GM19193 (cell line): ENCODE measurements around the gene RBM20.

Experiments
- POLR2A ChIP-seq: IDR thresholded peaks from 4 replicates; pipeline ENCODE4 v1.6.1; 2011; ENCODE audit not compliant: insufficient read depth, insufficient read length; ENCODE audit errors: extremely low read depth

The RBM20 gene

DNA sequence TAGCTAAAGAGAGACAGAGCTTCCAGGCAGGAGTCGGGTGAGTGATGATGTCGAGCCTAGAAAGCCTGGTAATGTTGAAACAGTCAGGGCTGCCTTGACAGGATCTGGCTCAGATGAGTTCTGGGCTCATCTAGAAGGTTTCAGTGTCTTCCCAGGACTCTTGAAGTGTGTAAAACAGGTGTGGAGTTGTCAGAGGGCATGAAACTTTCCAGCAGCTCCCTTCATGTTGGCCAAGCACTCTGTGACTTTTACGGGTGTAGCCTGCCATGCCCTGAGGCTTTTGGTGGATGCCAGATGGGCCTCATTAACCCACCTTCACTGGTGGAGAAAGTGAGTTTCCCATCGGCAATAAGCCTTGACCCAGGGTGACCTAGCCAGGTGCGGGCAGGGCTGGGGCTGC, 161.2 kb downstream of the RBM20 start:
- no peak for TF ChIP-seq POLR2A

DNA sequence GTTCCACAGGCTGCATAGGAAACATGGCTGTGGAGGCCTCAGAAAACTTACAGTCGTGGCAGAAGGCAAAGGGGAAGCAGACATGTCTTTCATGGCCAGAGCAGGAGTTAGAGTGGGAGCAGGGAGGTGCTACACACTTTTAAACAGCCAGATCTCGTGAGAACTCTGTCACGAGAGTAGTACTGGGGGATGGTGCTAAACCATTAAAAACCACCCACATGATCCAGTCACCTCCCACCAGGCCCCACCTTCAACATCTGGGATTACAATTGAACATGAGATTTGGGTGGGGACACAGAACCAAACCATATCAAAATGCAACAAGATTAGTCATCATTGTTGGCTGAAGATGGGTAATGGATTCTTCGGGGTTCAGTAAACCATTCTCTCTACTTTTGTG, 162.2 kb downstream of the RBM20 start:
- no peak for TF ChIP-seq POLR2A

DNA sequence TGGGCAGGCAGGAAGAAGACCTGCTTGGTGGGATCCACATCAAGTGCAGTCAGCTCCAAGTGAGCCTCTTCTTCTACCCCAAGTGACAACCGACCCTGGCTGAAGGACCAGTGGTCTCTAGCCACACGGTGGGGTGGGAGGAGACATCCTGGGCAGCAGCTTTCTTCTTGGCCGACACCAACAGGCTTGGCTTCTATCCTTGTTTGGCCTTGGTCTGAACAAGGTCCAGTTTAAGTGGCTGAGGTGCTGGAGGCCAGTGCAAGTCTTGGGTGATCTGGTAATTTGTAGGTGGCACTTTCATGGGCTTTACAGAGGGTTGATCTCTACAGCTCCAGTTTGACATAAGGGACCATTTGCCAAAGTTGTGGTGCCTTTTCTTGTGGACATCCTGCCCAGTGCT, 164.0 kb downstream of the RBM20 start:
- no peak for TF ChIP-seq POLR2A

DNA sequence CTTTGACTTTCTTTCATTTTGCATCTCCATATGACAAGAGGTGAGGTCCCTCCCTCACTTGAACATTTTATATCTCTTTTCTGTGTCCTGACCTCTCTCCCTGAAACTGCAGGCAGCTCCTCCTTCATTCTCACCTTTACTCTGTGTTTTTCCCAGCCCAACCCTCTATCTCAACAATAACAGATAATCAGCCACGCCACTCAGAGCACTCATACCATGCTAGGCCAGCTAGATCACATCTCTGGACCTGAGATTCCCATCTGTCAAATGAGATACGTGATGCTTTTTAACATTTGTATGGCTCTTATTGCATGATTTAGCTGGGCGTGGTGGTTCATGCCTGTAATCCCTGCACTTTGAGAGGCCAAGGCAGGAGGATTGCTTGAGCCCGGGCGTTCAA, 164.5 kb downstream of the RBM20 start:
- TF ChIP-seq POLR2A: no peak

DNA sequence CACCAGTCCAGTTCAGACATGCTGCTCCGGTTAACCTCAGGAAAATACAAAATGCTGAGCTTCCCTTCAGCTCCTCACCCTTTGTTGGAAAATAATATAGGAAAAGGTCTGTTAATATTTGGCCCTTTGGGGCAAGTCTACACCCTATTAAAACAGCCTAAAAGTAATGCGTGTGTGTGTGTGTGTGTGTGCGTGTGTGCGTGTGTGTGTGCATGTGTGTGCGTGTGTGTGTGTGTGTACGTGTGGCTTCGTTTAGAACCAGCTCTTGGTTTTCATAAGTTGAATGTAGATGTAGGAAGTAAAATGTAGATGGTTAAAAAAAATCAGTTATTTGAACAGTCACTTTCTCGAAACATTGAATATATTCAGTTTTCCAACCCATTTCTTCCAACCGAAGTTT, 166.5 kb downstream of the RBM20 start:
- TF ChIP-seq POLR2A: no peak

DNA sequence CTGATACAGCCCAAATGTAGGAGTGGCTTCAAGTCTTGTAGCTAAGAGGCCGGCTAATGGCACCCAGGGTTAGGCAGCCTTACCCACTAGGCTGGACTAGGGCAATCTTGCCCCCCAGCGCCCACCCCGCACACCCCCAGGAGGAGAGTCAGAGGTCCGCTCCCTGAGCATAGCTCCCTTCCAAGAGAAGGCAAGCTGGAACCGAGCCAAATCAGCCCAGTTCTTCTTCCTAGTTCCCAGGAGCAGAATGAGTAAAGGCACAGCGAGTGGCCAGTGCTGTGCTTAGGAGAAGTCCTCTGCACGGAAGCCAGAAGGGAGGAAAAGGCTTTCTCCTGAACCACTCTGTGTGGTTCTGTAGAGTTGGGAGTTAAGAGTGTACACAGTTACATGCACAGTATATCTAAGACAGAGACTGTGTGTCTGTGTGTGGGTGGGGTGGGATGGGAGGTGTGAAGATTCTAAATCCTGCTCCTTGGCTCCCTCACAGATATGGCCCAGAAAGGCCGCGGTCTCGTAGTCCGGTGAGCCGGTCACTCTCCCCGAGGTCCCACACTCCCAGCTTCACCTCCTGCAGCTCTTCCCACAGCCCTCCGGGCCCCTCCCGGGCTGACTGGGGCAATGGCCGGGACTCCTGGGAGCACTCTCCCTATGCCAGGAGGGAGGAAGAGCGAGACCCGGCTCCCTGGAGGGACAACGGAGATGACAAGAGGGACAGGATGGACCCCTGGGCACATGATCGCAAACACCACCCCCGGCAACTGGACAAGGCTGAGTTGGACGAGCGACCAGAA, 167.8 kb downstream of the RBM20 start:
- TF ChIP-seq POLR2A: no peak

DNA sequence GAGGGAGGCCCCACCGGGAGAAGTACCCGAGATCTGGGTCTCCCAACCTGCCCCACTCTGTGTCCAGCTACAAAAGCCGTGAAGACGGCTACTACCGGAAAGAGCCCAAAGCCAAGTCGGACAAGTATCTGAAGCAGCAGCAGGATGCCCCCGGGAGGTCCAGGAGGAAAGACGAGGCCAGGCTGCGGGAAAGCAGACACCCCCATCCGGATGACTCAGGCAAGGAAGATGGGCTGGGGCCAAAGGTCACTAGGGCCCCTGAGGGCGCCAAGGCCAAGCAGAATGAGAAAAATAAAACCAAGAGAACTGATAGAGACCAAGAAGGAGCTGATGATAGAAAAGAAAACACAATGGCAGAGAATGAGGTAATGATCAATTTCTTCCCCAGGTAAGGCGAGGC, 168.4 kb downstream of the RBM20 start:
- no peak for TF ChIP-seq POLR2A

DNA sequence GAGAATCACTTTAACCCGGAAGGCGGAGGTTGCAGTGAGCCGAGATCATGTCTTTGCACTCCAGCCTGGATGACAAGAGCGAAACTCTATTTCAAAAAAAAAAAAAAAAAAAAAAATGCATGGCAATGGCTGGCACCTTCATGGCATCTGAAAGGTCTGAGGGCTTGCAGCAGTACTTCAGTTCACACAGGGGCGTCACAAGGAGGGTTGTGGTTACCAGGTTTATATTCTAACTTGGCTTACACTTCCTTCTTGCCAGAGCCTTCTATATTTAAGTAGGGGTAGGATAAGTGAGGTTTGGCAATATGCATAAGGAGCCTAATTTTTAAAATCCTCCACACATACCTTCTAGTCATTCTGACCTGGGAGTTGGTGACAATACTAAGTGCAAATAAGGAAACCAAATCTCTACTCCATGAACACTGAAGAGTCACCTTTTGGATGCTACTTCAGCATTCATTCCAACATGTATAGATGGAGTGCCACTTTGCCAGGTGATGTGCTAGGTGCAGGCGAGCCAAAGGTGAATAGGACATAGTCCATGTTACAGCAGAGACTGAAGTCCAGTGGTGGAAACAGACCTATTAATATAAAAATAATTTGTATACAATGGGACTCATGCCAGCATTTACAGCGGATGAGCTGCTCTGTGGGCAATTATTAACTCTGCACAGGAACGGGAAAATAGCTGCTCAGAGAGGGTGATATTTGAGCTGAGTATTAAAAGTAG, 169.8 kb downstream of the RBM20 start:
- TF ChIP-seq POLR2A: no peak

DNA sequence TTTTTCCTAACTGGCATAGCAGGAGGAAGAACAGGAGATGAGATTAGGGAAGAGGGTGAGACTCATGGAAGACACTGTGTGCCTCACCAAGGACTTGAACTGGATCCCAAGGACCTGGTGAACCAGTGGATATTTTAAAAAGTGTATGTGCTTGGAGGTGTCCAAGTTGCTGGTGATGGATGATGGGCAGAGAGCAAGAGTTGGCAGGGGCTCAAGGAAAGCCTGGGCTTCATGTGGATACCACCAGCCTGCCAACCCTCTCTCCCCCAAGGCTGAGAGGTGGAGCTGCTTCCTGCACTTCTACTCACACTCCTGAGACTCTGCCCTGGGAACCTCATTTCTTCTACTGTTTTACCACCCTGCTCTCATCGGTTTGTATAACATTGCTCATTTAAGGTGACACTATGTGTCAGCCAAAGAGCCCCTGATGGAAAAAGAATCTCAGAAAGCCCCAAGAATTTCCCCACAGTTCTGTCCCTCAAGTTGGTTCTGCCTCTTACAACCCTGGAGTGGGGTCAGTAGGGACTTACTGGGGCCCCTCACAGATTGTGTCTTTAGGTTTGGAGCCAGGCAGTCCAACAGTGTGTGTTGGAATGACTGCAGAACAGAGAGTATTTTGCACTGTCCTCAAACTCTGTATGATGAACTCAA, 171.3 kb downstream of the RBM20 start:
- TF ChIP-seq POLR2A: peak; percentile 11

DNA sequence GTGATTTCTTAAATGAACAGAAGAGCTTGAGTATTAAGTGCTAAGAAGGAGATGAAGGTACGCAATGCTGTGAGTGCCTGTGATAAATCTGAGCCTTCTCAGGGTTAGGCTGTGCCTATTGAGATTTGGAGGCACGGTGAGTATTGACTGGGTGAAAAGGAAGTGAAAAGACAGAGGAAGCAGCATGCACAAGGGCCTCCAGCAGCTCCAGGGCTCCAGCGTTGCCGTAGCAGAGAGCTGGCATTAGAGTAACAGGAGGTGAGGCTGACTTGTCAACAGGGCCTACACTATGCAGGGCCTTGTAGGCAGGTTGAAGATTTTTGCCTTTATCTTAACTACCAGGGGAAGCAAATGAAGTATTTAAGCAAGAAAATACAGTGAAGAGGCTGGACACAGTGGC, 173.5 kb downstream of the RBM20 start:
- no peak for TF ChIP-seq POLR2A

DNA sequence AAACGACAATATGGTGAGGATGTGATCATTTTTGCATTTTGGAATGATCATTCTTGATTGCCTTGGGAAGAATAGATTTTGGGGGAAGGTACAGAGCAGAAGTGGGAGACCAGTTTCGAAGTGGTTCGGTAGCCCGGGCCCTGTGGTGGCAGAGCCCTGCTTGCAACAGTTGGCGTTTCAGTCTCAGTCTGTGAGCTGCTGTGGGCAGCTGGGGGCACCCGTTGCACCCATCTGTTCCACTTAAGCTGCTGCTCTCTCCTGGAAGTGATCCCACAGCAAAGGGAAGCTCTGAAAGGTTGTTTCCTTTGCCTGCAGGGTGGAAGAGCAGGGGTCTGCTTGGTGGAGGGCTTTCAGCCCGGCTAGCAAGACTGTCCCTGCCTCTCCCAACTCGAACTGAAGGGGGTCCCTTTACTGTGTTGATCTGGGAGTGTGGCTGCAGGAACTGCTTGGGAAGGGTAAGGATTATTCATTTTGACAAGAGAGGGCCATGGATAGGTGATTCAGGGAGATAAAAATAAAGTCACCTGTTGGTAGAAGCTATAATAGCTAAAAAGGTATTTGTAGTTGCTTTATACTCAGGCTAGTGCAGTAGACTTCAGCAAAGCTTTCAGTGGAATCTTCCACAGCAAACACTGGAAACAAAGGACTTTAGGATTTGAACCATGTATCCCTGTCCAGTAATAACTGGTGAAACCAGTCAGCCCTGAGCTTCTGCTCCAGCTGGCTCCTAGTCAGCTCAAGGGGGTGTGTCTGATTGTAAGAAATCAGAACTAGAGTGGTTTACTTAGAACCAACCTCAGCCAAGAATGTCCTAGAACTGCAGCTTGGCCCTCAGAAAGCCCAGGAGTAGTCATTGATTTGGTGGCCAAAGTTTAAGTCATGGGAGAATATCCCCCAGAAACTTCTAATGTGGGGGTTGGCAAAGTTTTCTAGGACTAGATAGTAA, 174.4 kb downstream of the RBM20 start:
- TF ChIP-seq POLR2A: no peak

DNA sequence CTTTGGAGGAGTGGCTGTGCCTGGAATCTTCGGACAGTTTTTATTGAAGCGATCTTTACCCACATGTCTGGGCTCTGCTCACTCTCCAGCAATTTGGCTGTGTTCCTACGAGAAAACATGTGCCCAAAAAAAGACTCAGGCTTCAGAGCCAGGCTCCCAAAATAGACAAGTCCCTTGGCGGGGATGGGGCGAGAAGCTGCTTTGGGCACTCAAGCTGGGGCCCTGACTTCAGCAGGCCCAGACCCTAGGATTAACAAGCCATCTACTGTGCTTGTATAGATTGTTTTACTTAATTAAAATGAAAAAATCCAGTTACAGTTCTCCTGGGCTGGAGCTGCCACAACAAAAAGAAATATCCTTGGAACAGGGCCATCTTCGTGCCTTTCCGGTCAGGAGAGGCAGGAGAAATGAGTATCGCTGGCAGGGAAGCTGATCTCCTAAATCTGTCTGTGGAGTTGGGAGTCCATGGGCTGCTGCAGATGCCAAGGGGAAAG, 176.2 kb downstream of the RBM20 start:
- TF ChIP-seq POLR2A: no peak

DNA sequence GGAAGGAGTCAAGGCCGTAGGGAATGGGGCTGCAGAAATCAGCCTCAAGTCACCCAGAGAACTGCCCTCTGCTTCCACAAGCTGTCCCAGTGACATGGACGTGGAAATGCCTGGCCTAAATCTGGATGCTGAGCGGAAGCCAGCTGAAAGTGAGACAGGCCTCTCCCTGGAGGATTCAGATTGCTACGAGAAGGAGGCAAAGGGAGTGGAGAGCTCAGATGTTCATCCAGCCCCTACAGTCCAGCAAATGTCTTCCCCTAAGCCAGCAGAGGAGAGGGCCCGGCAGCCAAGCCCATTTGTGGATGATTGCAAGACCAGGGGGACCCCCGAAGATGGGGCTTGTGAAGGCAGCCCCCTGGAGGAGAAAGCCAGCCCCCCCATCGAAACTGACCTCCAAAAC, 177.4 kb downstream of the RBM20 start:
- no peak for TF ChIP-seq POLR2A

DNA sequence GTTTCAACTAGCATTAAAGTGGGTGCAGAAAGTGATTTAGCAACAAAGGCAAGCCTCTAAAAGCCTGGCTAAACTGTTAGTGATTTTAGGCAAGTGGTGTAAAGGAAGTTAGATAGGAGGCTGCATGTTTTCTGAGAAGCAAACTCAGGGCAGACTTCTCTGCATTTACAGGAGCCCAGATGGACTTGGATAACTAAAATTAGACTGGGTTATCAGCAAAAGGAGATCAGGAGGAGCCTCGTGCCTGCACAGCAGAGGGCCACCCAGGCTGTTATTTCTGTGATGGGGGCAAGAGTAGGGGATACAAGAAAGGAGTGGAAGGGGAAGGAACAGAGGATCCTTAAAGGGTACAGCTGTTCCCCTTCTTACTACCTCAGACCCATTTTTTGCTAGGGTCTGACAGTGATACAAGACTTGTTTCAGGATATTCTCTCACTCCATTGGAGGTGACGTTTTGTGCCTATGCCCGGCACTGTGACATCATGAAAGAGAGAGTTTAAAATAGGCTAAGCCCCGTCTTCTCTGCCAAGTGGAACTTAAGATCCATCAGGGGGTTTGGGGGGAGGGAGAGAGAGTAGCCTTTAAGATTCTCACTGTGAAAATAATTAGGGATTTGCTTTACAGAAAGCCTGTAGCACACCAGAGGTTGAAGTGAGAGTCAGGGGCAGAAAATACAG, 178.0 kb downstream of the RBM20 start:
- no peak for TF ChIP-seq POLR2A

DNA sequence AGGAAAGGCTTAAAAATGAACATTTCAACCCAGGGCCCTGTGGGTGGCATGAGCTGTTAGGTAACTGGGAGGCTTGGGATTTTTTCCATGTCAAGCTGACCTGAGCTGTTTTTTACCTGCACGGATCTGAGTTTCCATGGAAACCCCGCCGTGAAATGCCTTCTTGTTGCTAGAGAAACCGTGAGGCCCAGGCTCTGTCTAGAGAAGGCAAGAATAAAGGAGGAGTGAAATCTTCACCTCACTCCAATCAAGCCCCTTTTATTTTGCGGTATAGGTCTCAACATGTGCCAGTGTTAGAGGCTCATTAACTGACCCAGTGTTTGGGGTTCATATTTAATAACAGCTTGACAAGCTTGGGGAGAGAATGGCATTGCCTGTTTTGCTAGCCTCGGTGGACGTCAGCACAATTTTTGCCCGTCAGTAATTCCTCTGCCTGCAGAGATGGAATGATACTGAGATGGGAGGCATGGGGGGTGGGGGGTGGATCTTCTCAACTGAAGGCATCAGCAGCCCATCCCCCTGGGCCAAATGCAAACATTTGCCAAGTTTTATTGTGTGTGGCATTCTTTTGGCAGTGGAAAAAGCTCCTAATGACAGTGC, 178.7 kb downstream of the RBM20 start:
- TF ChIP-seq POLR2A: no peak

DNA sequence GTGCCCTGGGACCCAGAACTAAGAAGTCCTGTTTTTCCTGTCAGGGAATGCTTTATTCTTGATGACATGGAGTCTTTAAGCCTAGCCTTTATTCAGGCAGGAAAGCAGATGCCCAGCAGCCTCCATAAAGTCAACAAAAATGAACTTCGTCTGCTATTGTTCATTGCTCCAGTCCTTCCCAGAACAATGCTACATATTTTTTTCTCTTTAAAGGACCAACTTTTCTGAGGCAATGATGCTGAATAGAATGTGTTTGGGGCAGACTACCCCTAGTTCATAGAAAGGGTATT, 180.0 kb downstream of the RBM20 start:
- TF ChIP-seq POLR2A: no peak
